ENCODE data around the gene RSAD1.
"Not testable (repeated sequence)": the region's sequence is repeated elsewhere in the genome, so short reads cannot be mapped to it uniquely, and the experiment has no call there.

RSAD1 gene

GRCh38 chr17:50458701-50459676, 19.7 kb upstream of the RSAD1 start:
- DNase-seq = no peak

GRCh38 chr17:50459756-50460155, 18.9 kb upstream of the RSAD1 start:
- no peak for DNase-seq

GRCh38 chr17:50460831-50461526, 17.7 kb upstream of the RSAD1 start:
- no peak for DNase-seq

GRCh38 chr17:50461550-50462132, 17.0 kb upstream of the RSAD1 start:
- DNase-seq = no peak

- no peak for DNase-seq
Observed at GRCh38 chr17:50462446-50462845, 16.2 kb upstream of the RSAD1 start.

- DNase-seq = no peak
Observed at GRCh38 chr17:50464121-50464520, 14.5 kb upstream of the RSAD1 start.

- no peak for DNase-seq
Observed at GRCh38 chr17:50464736-50465135, 13.9 kb upstream of the RSAD1 start.

GRCh38 chr17:50465171-50465570, 13.5 kb upstream of the RSAD1 start:
- no peak for DNase-seq

- DNase-seq = no peak
Observed at GRCh38 chr17:50465635-50466034, 13.0 kb upstream of the RSAD1 start.

- no peak for DNase-seq
Observed at GRCh38 chr17:50466371-50467113, 12.1 kb upstream of the RSAD1 start.

GRCh38 chr17:50467114-50467854, 11.4 kb upstream of the RSAD1 start:
- DNase-seq = no peak

GRCh38 chr17:50467855-50468303, 10.8 kb upstream of the RSAD1 start:
- no peak for DNase-seq

GRCh38 chr17:50468304-50469207, 10.1 kb upstream of the RSAD1 start, which contains the start of gene CHAD:
Gene CHAD, minus strand, starts transcription at chr17:50468880. Its CDS starts 67 bp downstream, at chr17:50468813.
- DNase-seq = peak in 1 of 5 experiments; percentile 23

- no peak for DNase-seq
Observed at GRCh38 chr17:50469208-50469605, 9.5 kb upstream of the RSAD1 start.

GRCh38 chr17:50469671-50470305, 8.9 kb upstream of the RSAD1 start:
- no peak for DNase-seq

- DNase-seq = no peak
Observed at GRCh38 chr17:50470426-50470825, 8.2 kb upstream of the RSAD1 start.

- no peak for DNase-seq
Observed at GRCh38 chr17:50471009-50471905, 7.4 kb upstream of the RSAD1 start.

- no peak for DNase-seq
Observed at GRCh38 chr17:50472286-50472685, 6.4 kb upstream of the RSAD1 start.

- not testable (repeated sequence) for DNase-seq
Observed at GRCh38 chr17:50472761-50473161, 5.9 kb upstream of the RSAD1 start.
